Astrocyte (in vitro differentiated cells and primary cell): ENCODE results near the gene MYH10.

Experiments used
- EZH2 ChIP-seq: IDR thresholded peaks from 2 replicates; pipeline ENCODE4 v1.6.1; 2012; ENCODE audit warnings: mild to moderate bottlenecking, low read length, inconsistent platforms; ENCODE audit not compliant: insufficient read depth
- TF ChIP-seq, protein P1 (sequence below): IDR thresholded peaks from 2 replicates; pipeline ENCODE4 v1.5.1; 2011; ENCODE audit warnings: low read depth, mild to moderate bottlenecking, inconsistent platforms, low read length, moderate library complexity; ENCODE audit not compliant: insufficient read depth

- TF ChIP-seq, protein P1, sequence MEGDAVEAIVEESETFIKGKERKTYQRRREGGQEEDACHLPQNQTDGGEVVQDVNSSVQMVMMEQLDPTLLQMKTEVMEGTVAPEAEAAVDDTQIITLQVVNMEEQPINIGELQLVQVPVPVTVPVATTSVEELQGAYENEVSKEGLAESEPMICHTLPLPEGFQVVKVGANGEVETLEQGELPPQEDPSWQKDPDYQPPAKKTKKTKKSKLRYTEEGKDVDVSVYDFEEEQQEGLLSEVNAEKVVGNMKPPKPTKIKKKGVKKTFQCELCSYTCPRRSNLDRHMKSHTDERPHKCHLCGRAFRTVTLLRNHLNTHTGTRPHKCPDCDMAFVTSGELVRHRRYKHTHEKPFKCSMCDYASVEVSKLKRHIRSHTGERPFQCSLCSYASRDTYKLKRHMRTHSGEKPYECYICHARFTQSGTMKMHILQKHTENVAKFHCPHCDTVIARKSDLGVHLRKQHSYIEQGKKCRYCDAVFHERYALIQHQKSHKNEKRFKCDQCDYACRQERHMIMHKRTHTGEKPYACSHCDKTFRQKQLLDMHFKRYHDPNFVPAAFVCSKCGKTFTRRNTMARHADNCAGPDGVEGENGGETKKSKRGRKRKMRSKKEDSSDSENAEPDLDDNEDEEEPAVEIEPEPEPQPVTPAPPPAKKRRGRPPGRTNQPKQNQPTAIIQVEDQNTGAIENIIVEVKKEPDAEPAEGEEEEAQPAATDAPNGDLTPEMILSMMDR: no peak
- no peak for TF ChIP-seq EZH2
Observed at GRCh38 chr17:8631554-8631877, 991 bp upstream of the MYH10 start.
